GM10248 (cell line): ENCODE data around the gene RCAN2.

ENCODE experiments used
- CTCF ChIA-PET: fragments of 300-600 bp; sonication (Branson Sonifier 250); formaldehyde crosslinking; extraction: SDS; loops from one replicate; lab custom pipeline; 2021; ENCODE audit warnings: antibody characterized with exemption; lab: Yijun Ruan, JAX
- POLR2A ChIA-PET: fragments of 350-650 bp; sonication (Branson Sonifier 250); formaldehyde crosslinking; extraction: SDS; loops from one replicate; lab custom pipeline; 2020; ENCODE audit warnings: antibody characterized with exemption; lab: Yijun Ruan, JAX
- DNase-seq: peaks from one replicate; pipeline ENCODE4 v3.0.0; 2012; ENCODE audit errors: extremely low spot score
- CTCF ChIP-seq: IDR thresholded peaks from 2 replicates; pipeline ENCODE4 v1.5.1; 2012; ENCODE audit warnings: mild to moderate bottlenecking, low read depth; ENCODE audit errors: extremely low read depth, missing control alignments, control extremely low read depth

The RCAN2 gene

GRCh38 chr6:46262928-46263706, 228.1 kb downstream of the RCAN2 start:
- no peak for DNase-seq
- ChIA-PET CTCF (interaction anchor here (1.0 to 1.1 kb wide), 2 partner anchors 17 to 18 kb away, joined by 3 to 4 read pairs; no protein-coding TSS in a partner anchor), POLR2A (no interaction called here)
- TF ChIP-seq CTCF = no peak

- TF ChIP-seq CTCF = no peak
- POLR2A ChIA-PET = no interaction called here
- CTCF ChIA-PET = interaction anchor here (0.9 to 1.3 kb wide), 2 partner anchors 10 to 13 kb away, joined by 3 to 6 read pairs; no protein-coding TSS in a partner anchor
Measured at GRCh38 chr6:46258249-46258648, 233.0 kb downstream of the RCAN2 start.

GRCh38 chr6:46255528-46255927, 235.7 kb downstream of the RCAN2 start:
- no peak for TF ChIP-seq CTCF
- ChIA-PET POLR2A (no interaction called here), CTCF (no interaction called here)
- no peak for DNase-seq

More at GRCh38 chr6:46258249-46258648, 233.0 kb downstream of the RCAN2 start:
- no peak for DNase-seq

GRCh38 chr6:46254946-46255345, 236.3 kb downstream of the RCAN2 start:
- ChIA-PET CTCF (interaction anchor here (0.7 to 2.0 kb wide), 2 partner anchors 10 to 29 kb away, joined by 3 to 5 read pairs; no protein-coding TSS in a partner anchor), POLR2A (no interaction called here)
- DNase-seq = no peak
- no peak for TF ChIP-seq CTCF

GRCh38 chr6:46254331-46254730, 236.9 kb downstream of the RCAN2 start:
- no peak for TF ChIP-seq CTCF
- ChIA-PET CTCF (interaction anchor here (0.7 to 2.0 kb wide), 2 partner anchors 9 to 29 kb away, joined by 3 to 5 read pairs; no protein-coding TSS in a partner anchor), POLR2A (no interaction called here)
- DNase-seq = no peak

GRCh38 chr6:46251583-46252339, 239.5 kb downstream of the RCAN2 start:
- POLR2A ChIA-PET = no interaction called here
- TF ChIP-seq CTCF = no peak
- DNase-seq = no peak
- CTCF ChIA-PET = interaction anchor here (1.2 to 1.6 kb wide), 4 partner anchors 19 to 226 kb away, joined by 3 to 4 read pairs (median 3); no protein-coding TSS in a partner anchor
